PC-9 (cell line): ENCODE measurements around the gene BANP. TPM values are rescaled to one million over a fixed set of nuclear protein-coding genes. Genes with fewer than 3 reads are reported as not detected.
"Not testable (repeated sequence)": the region's sequence is repeated elsewhere in the genome, so short reads cannot be mapped to it uniquely, and the experiment has no call there.

Experiments used
- BruUV-seq: library from RNA; stranded (reverse); fragments of 400-500 nt; replicated peaks from 2 replicates; lab custom pipeline; 2021; lab: Mats Ljungman, UMichigan
- CTCF ChIA-PET: fragments of 300-600 bp; sonication (Branson Sonifier 250); formaldehyde crosslinking; loops from one replicate; lab custom pipeline; 2022; ENCODE audit warnings: antibody characterized with exemption; lab: Charles Lee
- POLR2A ChIA-PET: fragments of 300-600 bp; sonication (Branson Sonifier 250); formaldehyde crosslinking; loops from one replicate; lab custom pipeline; 2022; ENCODE audit warnings: antibody characterized with exemption; ENCODE audit not compliant: unreplicated experiment; lab: Charles Lee
- DNase-seq, 2 experiments: peaks; one replicate each; pipeline versions ENCODE4 v3.0.0 to v3.0.0-alpha.2; 2015 to 2022; ENCODE audit warnings: mixed read lengths in 1 of 2
- H2AFZ ChIP-seq: fragments of 200-600 bp; sonication (generic); 2 replicates; pipeline ENCODE4 v1.8.1; 2017; ENCODE audit warnings: antibody characterized with exemption
- H3F3A ChIP-seq: fragments of 200-600 bp; sonication (generic); 2 replicates; pipeline ENCODE4 v1.8.1; 2017; ENCODE audit warnings: antibody characterized with exemption, mild to moderate bottlenecking, low read depth; ENCODE audit not compliant: insufficient read depth
- H3K27ac ChIP-seq: fragments of 200-600 bp; sonication (generic); 2 replicates; pipeline ENCODE4 v1.6.1; 2016; ENCODE audit warnings: mixed run types
- H3K27me3 ChIP-seq: fragments of 200-600 bp; sonication (generic); 2 replicates; pipeline ENCODE4 v1.6.1; 2016; ENCODE audit warnings: low read depth, mixed run types; ENCODE audit not compliant: insufficient read depth
- H3K36me3 ChIP-seq: fragments of 200-600 bp; sonication (generic); 2 replicates; pipeline ENCODE4 v1.6.1; 2016; ENCODE audit warnings: low read depth, mixed run types
- H3K4me1 ChIP-seq: fragments of 200-600 bp; sonication (generic); replicated peaks from 2 replicates; pipeline ENCODE4 v1.6.1; 2016; ENCODE audit warnings: mixed run types; ENCODE audit not compliant: insufficient read depth
- H3K4me2 ChIP-seq: fragments of 200-600 bp; sonication (generic); 2 replicates; pipeline ENCODE4 v1.6.1; 2017; ENCODE audit warnings: mixed run types
- H3K4me3 ChIP-seq: fragments of 200-600 bp; sonication (generic); 2 replicates; pipeline ENCODE4 v1.6.1; 2016; ENCODE audit warnings: mixed run types
- H3K79me2 ChIP-seq: fragments of 200-600 bp; sonication (generic); 2 replicates; pipeline ENCODE4 v1.6.1; 2017; ENCODE audit warnings: low read depth, mixed run types
- H3K9me2 ChIP-seq: fragments of 200-600 bp; sonication (generic); 2 replicates; pipeline ENCODE4 v1.8.1; 2017; ENCODE audit warnings: mild to moderate bottlenecking; ENCODE audit not compliant: insufficient read depth
- H3K9me3 ChIP-seq: fragments of 200-600 bp; sonication (generic); 2 replicates; pipeline ENCODE4 v1.8.1; 2016; ENCODE audit warnings: low read depth; ENCODE audit not compliant: insufficient read depth
- H4K20me1 ChIP-seq: fragments of 200-600 bp; sonication (generic); 2 replicates; pipeline ENCODE4 v1.8.1; 2017; ENCODE audit not compliant: insufficient read depth
- EZH2 ChIP-seq: fragments of 200-600 bp; sonication (generic); IDR thresholded peaks from 2 replicates; pipeline ENCODE4 v1.8.0; 2017; ENCODE audit warnings: antibody characterized with exemption, low read depth
- intact Hi-C: fragments of 100-400 bp; cut with micrococcal nuclease; formaldehyde crosslinking; loops from one replicate; pipeline ENCODE4 v1.10.0; 2022; ENCODE audit not compliant: unreplicated experiment
- total RNA-seq: library from RNA; stranded (reverse); gene quantifications from 2 replicates; pipeline ENCODE4 v1.2.3, GENCODE V29; 2021
- TF ChIP-seq, protein P1 (sequence below): fragments of 200-600 bp; sonication (generic); conservative IDR thresholded peaks from 2 replicates; pipeline ENCODE4 v1.6.1; 2017; ENCODE audit warnings: mixed run types, antibody characterized with exemption, mild to moderate bottlenecking, moderate library complexity

BANP gene
- total RNA-seq, 1 experiment from 2014 or later: 73.2 TPM

DNA sequence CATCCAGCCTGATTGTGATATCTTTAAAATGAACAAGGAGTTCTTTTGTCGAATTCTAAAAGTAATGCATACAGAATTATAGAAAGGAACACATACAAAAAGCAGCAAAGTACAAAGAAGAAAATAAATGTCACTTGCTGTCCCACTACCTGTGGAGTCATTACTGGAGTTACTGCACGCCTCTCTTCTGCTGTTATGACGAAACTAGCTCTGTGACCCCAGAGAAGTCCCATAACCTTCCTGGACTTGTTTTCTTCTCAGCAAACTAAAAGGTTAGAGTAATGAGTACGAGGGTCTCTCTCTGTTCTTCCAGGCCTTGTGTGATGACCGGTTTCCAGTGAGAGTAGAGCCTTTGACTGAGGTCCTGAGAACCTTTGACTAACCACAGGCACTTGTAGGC is 26.9 kb downstream of the BANP start:
- TF ChIP-seq, protein P1, sequence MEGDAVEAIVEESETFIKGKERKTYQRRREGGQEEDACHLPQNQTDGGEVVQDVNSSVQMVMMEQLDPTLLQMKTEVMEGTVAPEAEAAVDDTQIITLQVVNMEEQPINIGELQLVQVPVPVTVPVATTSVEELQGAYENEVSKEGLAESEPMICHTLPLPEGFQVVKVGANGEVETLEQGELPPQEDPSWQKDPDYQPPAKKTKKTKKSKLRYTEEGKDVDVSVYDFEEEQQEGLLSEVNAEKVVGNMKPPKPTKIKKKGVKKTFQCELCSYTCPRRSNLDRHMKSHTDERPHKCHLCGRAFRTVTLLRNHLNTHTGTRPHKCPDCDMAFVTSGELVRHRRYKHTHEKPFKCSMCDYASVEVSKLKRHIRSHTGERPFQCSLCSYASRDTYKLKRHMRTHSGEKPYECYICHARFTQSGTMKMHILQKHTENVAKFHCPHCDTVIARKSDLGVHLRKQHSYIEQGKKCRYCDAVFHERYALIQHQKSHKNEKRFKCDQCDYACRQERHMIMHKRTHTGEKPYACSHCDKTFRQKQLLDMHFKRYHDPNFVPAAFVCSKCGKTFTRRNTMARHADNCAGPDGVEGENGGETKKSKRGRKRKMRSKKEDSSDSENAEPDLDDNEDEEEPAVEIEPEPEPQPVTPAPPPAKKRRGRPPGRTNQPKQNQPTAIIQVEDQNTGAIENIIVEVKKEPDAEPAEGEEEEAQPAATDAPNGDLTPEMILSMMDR: no peak
- no peak for TF ChIP-seq EZH2
- Histone ChIP-seq H3K4me2 (no peak overlapping the region), H3K27me3 (no peaks in the 10 kb centered on the region), H3K36me3 (no peaks in the 10 kb centered on the region), H3K79me2 (0 out of 2 replicates have a peak, but pooled peaks cover under 1% of the 10 kb centered on the region), H3F3A (no peaks in the 10 kb centered on the region; the same call in 1 of the 2 replicates), H3K9me3 (no peaks in the 10 kb centered on the region), H3K27ac (no peak overlapping the region), H3K9me2 (no peaks in the 10 kb centered on the region), H3K4me1 (no peaks in the 10 kb centered on the region), H2AFZ (no peak overlapping the region), H3K4me3 (no peak overlapping the region), H4K20me1 (no peaks in the 10 kb centered on the region)
- no TSS peak for BruUV-seq
- DNase-seq: no peak
- ChIA-PET POLR2A (no interaction called here), CTCF (no interaction called here)
- intact Hi-C loops: no loop called here

DNA sequence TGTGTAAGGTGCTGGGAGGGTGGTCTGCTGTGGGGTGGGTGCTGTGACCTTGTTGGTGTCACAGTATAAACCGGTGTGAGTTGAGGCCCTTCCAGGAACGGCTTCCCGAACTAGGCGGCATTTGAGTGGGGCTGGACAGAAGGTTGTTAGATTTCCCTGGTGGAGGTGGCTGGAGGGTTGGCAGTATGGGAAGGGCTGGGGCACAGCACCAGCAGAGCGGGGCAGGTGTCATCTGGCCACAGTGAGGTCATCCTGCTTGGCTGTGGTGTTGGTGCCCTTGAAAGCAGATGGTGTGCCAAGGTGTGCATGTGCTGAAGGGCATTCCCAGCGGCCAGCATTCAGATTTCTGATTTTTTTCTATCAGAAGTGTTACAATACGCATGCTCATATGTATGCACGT is 28.1 kb downstream of the BANP start:
- no peaks in the 10 kb centered on the region for H3K4me1 ChIP-seq
- H3F3A ChIP-seq: no peaks in the 10 kb centered on the region; the same call in 1 of the 2 replicates
- intact Hi-C loops: no loop called here
- no TSS peak for BruUV-seq
- H3K27me3 ChIP-seq: no peaks in the 10 kb centered on the region
- no peaks in the 10 kb centered on the region for H3K9me3 ChIP-seq
- no peak overlapping the region for H3K4me3 ChIP-seq
- no peaks in the 10 kb centered on the region for H3K79me2 ChIP-seq
- TF ChIP-seq, protein P1: no peak
- TF ChIP-seq EZH2: no peak
- H2AFZ ChIP-seq: no peak overlapping the region
- H3K4me2 ChIP-seq: no peak overlapping the region
- no peak for DNase-seq
- CTCF ChIA-PET: no interaction called here
- no peak overlapping the region for H3K27ac ChIP-seq
- H3K36me3 ChIP-seq: no peaks in the 10 kb centered on the region
- H4K20me1 ChIP-seq: no peaks in the 10 kb centered on the region
- POLR2A ChIA-PET: no interaction called here
- no peaks in the 10 kb centered on the region for H3K9me2 ChIP-seq

DNA sequence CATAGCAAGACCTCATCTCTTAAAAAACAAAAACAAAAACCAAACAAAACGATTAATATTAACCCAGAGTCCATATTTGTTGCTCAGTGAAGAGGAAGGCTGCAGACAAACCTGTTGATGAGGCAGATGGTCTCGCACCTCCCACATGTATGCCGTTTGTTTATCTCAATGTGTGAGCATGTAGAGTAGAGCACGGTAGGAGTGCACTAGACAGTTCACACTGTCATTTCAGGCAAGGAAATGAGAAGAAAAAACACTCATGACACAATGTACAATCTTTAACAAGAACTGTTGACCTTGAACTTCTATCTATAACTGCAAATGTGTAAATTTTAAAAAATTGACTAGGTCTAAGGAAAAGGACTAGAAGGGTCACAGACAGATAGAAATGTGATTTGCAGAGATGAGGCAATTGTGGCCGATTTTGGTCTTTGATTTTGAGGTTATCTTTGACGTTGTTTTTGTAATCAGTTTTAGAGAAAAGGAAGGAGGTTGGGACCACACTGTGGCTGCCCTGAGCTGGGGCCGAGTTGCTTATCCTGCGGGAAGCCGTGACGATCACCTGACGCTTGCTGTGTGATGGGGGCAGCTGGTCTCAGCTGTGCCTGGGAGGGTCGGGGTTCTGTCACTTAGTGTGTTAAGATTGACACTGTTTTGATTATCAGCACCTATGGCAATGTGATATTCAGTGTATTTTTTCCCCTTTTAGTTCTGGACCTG is 28.8 kb downstream of the BANP start:
- intact Hi-C loops: loop anchor here (5.0 kb wide), 1 partner anchor 462 kb away; no protein-coding TSS in a partner anchor
- H3K36me3 ChIP-seq, POLR2A ChIA-PET, H3K4me2 ChIP-seq, CTCF ChIA-PET, H3K79me2 ChIP-seq, H3F3A ChIP-seq, H4K20me1 ChIP-seq, DNase-seq, H3K27me3 ChIP-seq, H3K9me2 ChIP-seq, H3K27ac ChIP-seq, H3K9me3 ChIP-seq, H3K4me1 ChIP-seq, H2AFZ ChIP-seq, H3K4me3 ChIP-seq, BruUV-seq: not testable (repeated sequence)

DNA sequence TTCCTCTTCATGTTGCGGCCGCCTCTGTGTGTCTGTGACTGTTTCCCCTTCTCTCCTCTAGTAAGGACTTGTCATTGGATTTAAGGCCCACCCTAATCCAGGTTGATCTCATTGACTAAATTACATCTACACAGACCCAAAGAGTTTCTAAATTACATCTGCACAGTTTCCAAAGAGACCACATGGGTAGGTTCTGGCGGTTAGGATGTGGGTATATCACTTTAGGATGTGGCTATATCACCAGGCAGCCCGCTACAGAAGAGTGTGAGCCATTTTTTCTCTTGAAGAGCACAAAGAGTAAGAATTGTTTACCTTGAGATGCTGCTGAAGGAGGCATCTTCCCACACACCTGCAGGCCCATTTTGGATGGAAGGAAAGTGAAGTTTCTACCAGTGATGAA is 30.1 kb downstream of the BANP start:
- H3K4me3 ChIP-seq, H4K20me1 ChIP-seq, H3K36me3 ChIP-seq, CTCF ChIA-PET, H3K9me3 ChIP-seq, BruUV-seq, H3F3A ChIP-seq, H3K4me2 ChIP-seq, H3K4me1 ChIP-seq, DNase-seq, H3K79me2 ChIP-seq, H3K27ac ChIP-seq, H3K9me2 ChIP-seq, H3K27me3 ChIP-seq, H2AFZ ChIP-seq, POLR2A ChIA-PET: not testable (repeated sequence)
- intact Hi-C loops: loop anchor here (5.0 kb wide), 1 partner anchor 461 kb away; no protein-coding TSS in a partner anchor
